Hepatocyte (in vitro differentiated cells): ENCODE results near the gene IL27RA. TPM values are rescaled to one million over a fixed set of nuclear protein-coding genes. Genes with fewer than 3 reads are reported as not detected.

ENCODE experiments used
- DNase-seq: peaks from one replicate; pipeline ENCODE4 v3.0.0-alpha.2; 2016; ENCODE audit warnings: low spot score
- H2AFZ ChIP-seq: fragments of 200-600 bp; sonication (generic); 2 replicates; pipeline ENCODE4 v1.6.0; 2016; ENCODE audit warnings: antibody characterized with exemption, mild to moderate bottlenecking
- H3K27ac ChIP-seq: fragments of 200-600 bp; sonication (generic); 2 replicates; pipeline ENCODE4 v1.5.1; 2016; ENCODE audit warnings: mild to moderate bottlenecking
- H3K27me3 ChIP-seq: fragments of 200-600 bp; sonication (generic); 2 replicates; pipeline ENCODE4 v1.6.1; 2016
- H3K36me3 ChIP-seq: fragments of 200-600 bp; sonication (generic); replicated peaks from 2 replicates; pipeline ENCODE4 v1.5.1; 2016; ENCODE audit warnings: low read depth; ENCODE audit not compliant: insufficient read depth
- H3K4me1 ChIP-seq: fragments of 200-600 bp; sonication (generic); 2 replicates; pipeline ENCODE4 v1.5.1; 2016; ENCODE audit warnings: mild to moderate bottlenecking, moderate library complexity; ENCODE audit not compliant: insufficient read depth
- H3K4me2 ChIP-seq: fragments of 200-600 bp; sonication (generic); 2 replicates; pipeline ENCODE4 v1.6.0; 2016
- H3K4me3 ChIP-seq: fragments of 200-600 bp; sonication (generic); 2 replicates; pipeline ENCODE4 v1.5.1; 2016; ENCODE audit warnings: mild to moderate bottlenecking
- H3K79me2 ChIP-seq: fragments of 200-600 bp; sonication (generic); 2 replicates; pipeline ENCODE4 v1.6.0; 2017; ENCODE audit warnings: mild to moderate bottlenecking
- H3K9me2 ChIP-seq: fragments of 200-600 bp; sonication (generic); replicated peaks from 2 replicates; pipeline ENCODE4 v1.6.0; 2017; ENCODE audit warnings: mild to moderate bottlenecking; ENCODE audit not compliant: insufficient read depth
- H3K9me3 ChIP-seq: fragments of 200-600 bp; sonication (generic); 2 replicates; pipeline ENCODE4 v1.5.1; 2016; ENCODE audit warnings: low read depth, mild to moderate bottlenecking
- H4K20me1 ChIP-seq: fragments of 200-600 bp; sonication (generic); 2 replicates; pipeline ENCODE4 v1.6.0; 2016; ENCODE audit warnings: mild to moderate bottlenecking; ENCODE audit not compliant: insufficient read depth, poor library complexity, severe bottlenecking
- EZH2 ChIP-seq: fragments of 200-600 bp; sonication (generic); IDR thresholded peaks from 2 replicates; pipeline ENCODE4 v1.6.1; 2016; ENCODE audit warnings: antibody characterized with exemption, mild to moderate bottlenecking, borderline replicate concordance
- EZH2phosphoT487 ChIP-seq: fragments of 200-600 bp; sonication (generic); IDR thresholded peaks from one replicate; pipeline ENCODE4 v1.6.1; 2018; ENCODE audit warnings: antibody characterized with exemption, mild to moderate bottlenecking, low read depth, moderate library complexity; ENCODE audit not compliant: unreplicated experiment, severe bottlenecking
- WGBS: methylation state at CpG from one replicate; pipeline ENCODE4 v1.1.6; 2016; ENCODE audit warnings: low lambda C conversion rate; ENCODE audit errors: missing lambda C conversion rate; 5-methylcytosine and 5-hydroxymethylcytosine counted together
- polyA plus RNA-seq: library from polyadenylated mRNA; unstranded; fragments of >200 nt; fragmentation: Nextera tagmentation; extraction: Ambion mirVana; gene quantifications from 2 replicates; pipeline ENCODE4 v1.2.1, GENCODE V29; 2016
- total RNA-seq: library from RNA; depleted of rRNA; stranded (reverse); fragments of >200 nt; gene quantifications from 2 replicates; pipeline ENCODE4 v1.2.3, GENCODE V29; 2014
- TF ChIP-seq, protein P1 (sequence below): fragments of 200-600 bp; sonication (generic); IDR thresholded peaks from 2 replicates; pipeline ENCODE4 v1.5.1; 2016; ENCODE audit warnings: antibody characterized with exemption, mild to moderate bottlenecking; ENCODE audit not compliant: poor library complexity

The IL27RA gene
- total and polyA plus RNA-seq, 2 experiments from 2014 or later = 1.9 to 2.3 TPM

DNA sequence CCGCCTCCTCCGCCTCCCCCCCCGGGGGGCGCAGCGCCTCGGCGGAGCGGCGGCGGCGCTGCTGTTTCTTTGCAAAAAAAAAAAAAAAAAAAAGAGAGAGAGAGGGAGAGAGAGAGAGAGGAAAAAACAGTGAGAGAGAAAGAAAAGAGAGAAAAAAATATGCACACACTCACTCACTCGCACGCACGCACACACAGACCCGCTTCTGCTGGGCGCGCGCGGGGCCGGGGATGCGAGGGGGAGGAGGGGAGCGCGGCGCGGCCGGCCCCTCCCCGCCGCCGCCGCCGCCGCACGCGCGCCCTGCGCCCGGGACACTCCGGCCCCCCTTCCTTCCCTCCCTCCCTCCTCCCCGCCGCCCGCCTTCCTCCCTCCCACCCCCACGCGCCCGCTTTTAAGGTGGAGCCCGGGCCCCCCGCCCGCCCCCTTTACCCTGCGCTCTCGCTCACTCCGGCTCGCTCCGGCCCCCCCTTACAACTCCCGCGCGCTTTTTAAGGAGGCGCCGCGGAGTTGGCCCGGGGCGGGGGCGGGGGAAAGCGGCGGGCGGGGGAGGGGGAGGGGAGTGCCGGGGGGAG, 59.0 kb downstream of the IL27RA start, which contains the start of gene SAMD1:
SAMD1 (minus strand) TSS at position 243 of the 572 bp plus-strand sequence.
- H3K9me3 ChIP-seq = no peaks in the 10 kb centered on the region
- H2AFZ ChIP-seq = peak within 1 kb of the TSS; percentile 92
- TF ChIP-seq, protein P1, sequence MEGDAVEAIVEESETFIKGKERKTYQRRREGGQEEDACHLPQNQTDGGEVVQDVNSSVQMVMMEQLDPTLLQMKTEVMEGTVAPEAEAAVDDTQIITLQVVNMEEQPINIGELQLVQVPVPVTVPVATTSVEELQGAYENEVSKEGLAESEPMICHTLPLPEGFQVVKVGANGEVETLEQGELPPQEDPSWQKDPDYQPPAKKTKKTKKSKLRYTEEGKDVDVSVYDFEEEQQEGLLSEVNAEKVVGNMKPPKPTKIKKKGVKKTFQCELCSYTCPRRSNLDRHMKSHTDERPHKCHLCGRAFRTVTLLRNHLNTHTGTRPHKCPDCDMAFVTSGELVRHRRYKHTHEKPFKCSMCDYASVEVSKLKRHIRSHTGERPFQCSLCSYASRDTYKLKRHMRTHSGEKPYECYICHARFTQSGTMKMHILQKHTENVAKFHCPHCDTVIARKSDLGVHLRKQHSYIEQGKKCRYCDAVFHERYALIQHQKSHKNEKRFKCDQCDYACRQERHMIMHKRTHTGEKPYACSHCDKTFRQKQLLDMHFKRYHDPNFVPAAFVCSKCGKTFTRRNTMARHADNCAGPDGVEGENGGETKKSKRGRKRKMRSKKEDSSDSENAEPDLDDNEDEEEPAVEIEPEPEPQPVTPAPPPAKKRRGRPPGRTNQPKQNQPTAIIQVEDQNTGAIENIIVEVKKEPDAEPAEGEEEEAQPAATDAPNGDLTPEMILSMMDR = no peak
- TF ChIP-seq EZH2 = no peak
- TF ChIP-seq EZH2phosphoT487 = no peak
- no CpG with 5 or more reads among the region's 65 CpGs for WGBS
- H3K4me1 ChIP-seq = no peaks in the 10 kb centered on the region
- no peaks in the 10 kb centered on the region for H3K9me2 ChIP-seq
- peaks cover 6% of the 10 kb centered on the region for H3K79me2 ChIP-seq
- no peaks in the 10 kb centered on the region for H3K36me3 ChIP-seq
- no peaks in the 10 kb centered on the region for H3K27me3 ChIP-seq
- peak; percentile 95 for DNase-seq
- peak within 1 kb of the TSS; percentile 98 for H3K27ac ChIP-seq
- H4K20me1 ChIP-seq = peaks cover 7% of the 10 kb centered on the region
- H3K4me3 ChIP-seq = peak within 1 kb of the TSS; percentile 93
- H3K4me2 ChIP-seq = peak within 1 kb of the TSS; percentile 96

DNA sequence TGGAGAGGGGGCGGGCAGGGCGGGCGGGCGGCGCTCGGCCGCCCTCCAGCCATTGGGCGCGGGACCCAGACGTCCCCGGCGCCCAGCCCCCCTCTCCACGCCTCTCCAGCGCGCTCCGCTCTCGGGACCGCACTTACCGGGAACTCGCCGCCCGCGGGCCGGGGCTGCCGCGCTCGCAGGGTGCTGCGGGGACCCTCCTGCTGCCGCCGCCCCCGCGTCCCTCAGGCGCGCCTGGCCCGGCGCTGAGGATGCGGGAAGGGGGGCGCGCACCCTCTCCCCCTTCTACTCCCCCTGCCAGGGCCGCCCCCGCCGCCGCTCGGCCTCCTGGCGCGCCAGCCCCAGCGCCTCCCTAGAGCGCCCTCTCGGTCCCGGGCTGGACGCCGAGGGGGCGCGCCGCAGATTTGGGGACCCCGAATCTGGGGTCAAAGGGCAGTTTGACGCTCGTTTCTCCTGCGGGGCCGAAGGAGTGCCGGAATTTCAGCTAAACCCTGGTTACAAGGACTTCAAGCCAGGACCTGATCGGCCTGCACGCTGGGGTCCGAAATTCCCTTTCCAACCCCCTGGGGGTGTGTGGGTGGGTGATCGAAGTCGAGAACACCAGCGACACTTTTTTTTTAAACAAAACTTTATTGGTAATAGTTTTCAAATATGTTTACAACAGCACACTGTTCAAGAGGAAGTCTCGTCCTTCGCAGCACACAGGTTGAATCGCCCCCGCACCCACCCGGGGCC, 59.7 kb downstream of the IL27RA start:
- Histone ChIP-seq H3K9me2 (no peaks in the 10 kb centered on the region), H3K4me1 (no peaks in the 10 kb centered on the region), H3K36me3 (no peaks in the 10 kb centered on the region), H3K4me2 (peak overlapping the region; percentile 96), H3K4me3 (peak overlapping the region; percentile 93), H2AFZ (peak overlapping the region; percentile 92), H4K20me1 (peaks cover 7% of the 10 kb centered on the region), H3K27me3 (no peaks in the 10 kb centered on the region), H3K79me2 (peaks cover 6% of the 10 kb centered on the region), H3K27ac (peak overlapping the region; percentile 98), H3K9me3 (no peaks in the 10 kb centered on the region)
- TF ChIP-seq, protein P1 = peak; percentile 43
- TF ChIP-seq EZH2phosphoT487 = no peak
- DNase-seq = peak; percentile 66
- 2% methylated on average over 24 of the region's 72 CpGs for WGBS

DNA sequence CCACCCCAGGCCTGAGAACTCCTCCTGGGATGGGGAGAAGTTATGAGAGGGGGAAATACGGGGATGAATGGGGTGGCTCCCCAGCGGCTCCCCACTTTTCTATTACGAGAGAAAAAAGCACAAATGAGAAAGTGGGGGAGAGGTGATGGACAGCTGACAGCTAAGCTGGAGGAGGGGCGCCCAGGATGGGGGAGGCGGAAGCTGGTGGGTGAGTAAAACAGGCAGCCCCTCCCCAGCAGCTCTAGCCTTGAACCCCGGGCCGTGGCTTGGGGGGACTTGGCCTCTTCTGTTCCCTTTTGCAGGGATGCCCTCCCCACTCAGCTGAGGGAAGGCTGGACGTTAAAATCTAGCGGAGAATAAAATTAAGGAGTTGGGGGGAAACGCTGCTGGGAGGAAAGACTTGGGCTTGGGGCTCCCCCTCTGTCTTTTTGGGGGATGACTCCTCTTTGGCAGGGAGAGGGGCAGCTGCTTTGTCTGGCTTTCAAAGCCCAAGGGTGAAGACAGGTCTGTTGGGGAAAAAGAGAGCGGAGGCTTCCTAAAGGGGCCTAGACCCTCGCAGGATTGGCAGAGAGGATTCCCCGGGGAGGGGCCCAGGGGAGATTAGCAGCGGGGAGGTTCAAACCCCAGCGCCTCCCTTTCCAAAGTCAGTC, 60.4 kb downstream of the IL27RA start:
- no peaks in the 10 kb centered on the region for H3K9me3 ChIP-seq
- peaks cover 6% of the 10 kb centered on the region for H3K79me2 ChIP-seq
- H3K27ac ChIP-seq = peak overlapping the region; percentile 98
- peak overlapping the region; percentile 96 for H3K4me2 ChIP-seq
- H3K27me3 ChIP-seq = no peaks in the 10 kb centered on the region
- TF ChIP-seq, protein P1 = no peak
- TF ChIP-seq EZH2 = no peak
- TF ChIP-seq EZH2phosphoT487 = no peak
- H3K9me2 ChIP-seq = no peaks in the 10 kb centered on the region
- peak overlapping the region; percentile 92 for H2AFZ ChIP-seq
- H3K4me1 ChIP-seq = no peaks in the 10 kb centered on the region
- DNase-seq = no peak
- peak overlapping the region; percentile 93 for H3K4me3 ChIP-seq
- no peaks in the 10 kb centered on the region for H3K36me3 ChIP-seq
- 14% methylated on average over 12 of the region's 15 CpGs for WGBS
- peaks cover 7% of the 10 kb centered on the region for H4K20me1 ChIP-seq
